GM13977 (cell line): ENCODE data around the gene SLC22A4.

Source experiments
- DNase-seq: peaks from one replicate; pipeline ENCODE4 v3.0.0; 2012; ENCODE audit warnings: low spot score
- CTCF ChIP-seq: IDR thresholded peaks from 2 replicates; pipeline ENCODE4 v1.5.1; 2012; ENCODE audit warnings: mild to moderate bottlenecking, control low read depth; ENCODE audit not compliant: insufficient read depth; ENCODE audit errors: extremely low read depth, missing control alignments
- in situ Hi-C: fragments of 300-500 bp; cut with MboI; formaldehyde crosslinking; loops from one replicate; pipeline ENCODE4 v1.12.0; 2022; ENCODE audit warnings: low sequenced_read_pairs, low pct_unique_long_range_greater_than_20kb, mixed read lengths, inconsistent platforms; ENCODE audit not compliant: unreplicated experiment

Gene SLC22A4

DNA sequence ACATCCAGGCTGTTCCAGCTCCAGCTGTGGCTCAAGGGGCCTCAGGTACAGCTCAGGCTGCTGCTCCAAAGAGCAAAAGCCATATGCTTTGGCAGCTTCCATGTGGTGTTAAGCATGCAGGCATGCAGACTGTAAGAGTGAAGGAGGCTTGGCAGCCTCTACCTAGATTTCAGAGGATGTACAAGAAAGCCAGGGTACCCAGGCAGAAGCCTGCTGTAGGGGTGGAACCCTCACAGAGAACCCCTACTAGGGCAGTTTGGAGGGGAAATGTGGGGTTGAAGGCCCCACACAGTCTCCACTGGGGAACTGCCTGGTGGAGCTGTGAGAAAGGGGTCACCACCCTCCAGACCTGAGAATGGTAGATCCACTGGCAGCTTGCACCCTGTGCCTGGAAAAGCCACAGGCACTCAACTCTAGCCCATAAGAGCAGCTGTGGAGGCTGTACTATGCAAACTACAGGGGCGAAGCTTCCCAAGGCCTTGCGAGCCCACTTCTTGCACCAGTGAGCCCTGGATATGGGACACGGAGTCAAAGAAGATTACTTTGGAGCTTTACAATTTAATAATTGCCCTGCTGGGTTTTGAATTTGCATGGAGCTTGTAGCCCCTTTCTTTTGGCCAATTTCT lies 61.1 kb downstream of the SLC22A4 start:
- no peak for TF ChIP-seq CTCF
- in situ Hi-C loops: loop anchor here (25.0 kb wide), 1 partner anchor 293 kb away; the partner anchor contains the start of genes CSF2 and IL3

GRCh38 chr5:132358775-132359174 lies 64.6 kb downstream of the SLC22A4 start:
- TF ChIP-seq CTCF: no peak
- in situ Hi-C loops: loop anchor here (25.0 kb wide), 1 partner anchor 296 kb away; the partner anchor contains the start of genes CSF2 and IL3
- DNase-seq: no peak

More for the DNA sequence above, 61.1 kb downstream of the SLC22A4 start:
- DNase-seq: no peak

- in situ Hi-C loops: loop anchor here (25.0 kb wide), 1 partner anchor 300 kb away; the partner anchor contains the start of genes CSF2 and IL3
- no peak for DNase-seq
- TF ChIP-seq CTCF: no peak
These were observed 67.9 kb downstream of the SLC22A4 start for GRCh38 chr5:132362086-132362485.

DNA sequence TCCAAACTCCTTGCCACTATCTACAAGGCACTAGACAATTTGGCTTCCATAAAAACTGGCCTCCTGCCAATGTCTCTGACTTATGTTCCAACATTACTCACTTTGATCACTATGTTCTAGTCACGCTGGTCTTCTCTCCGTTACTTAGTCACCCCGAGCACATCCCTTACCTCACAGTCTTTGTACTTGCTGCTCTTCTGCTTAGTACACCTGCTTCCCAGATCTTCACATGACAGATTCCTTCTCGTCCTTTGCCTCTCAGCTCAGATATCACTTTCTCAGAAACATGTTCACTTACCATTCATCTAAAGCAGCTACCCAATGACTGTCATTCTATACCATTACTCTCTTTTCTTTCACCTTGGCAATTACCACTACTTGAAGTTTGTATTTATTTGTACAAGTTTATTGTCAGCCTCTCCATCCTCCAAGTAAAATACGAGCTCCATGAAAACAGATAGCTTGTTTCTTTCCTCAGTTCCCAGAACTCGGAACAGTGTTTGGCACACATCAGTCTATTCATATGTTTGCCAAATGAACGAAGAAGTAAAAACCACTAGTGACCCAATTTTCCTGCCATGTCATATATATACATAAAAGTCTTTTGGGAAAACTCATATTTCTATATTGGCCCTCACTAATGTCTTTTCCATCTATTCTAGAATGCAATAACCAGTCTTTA lies 69.4 kb downstream of the SLC22A4 start:
- in situ Hi-C loops: loop anchor here (25.0 kb wide), 1 partner anchor 301 kb away; the partner anchor contains the start of genes CSF2 and IL3
- no peak for DNase-seq
- no peak for TF ChIP-seq CTCF

GRCh38 chr5:132364319-132364718 lies 70.1 kb downstream of the SLC22A4 start:
- no peak for TF ChIP-seq CTCF
- in situ Hi-C loops: loop anchor here (25.0 kb wide), 1 partner anchor 302 kb away; the partner anchor contains the start of genes CSF2 and IL3
- no peak for DNase-seq

DNA sequence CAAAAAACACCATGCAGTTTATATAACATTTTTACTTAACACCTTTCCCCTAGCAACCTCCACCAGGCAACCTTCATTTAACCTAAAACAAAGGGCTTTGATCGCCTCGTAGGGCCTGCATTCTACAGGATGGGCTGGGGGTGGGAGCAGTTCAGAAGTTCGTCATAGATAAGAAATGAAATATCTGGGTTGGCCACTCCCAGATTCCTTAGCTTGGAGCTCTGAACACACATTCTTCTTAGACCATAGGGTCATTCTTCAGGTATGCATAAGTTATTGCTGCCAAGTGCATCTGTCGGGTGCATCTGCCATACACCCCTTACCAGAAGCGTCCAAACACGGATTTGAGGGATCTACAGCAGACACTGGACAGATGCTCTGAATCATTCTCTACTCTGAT lies 71.0 kb downstream of the SLC22A4 start:
- in situ Hi-C loops: loop anchor here (25.0 kb wide), 1 partner anchor 303 kb away; the partner anchor contains the start of genes CSF2 and IL3
- no peak for TF ChIP-seq CTCF
- DNase-seq: no peak
